ENCODE data around the gene PTPN1.

Gene PTPN1

GRCh38 chr20:50555662-50556061 lies 45.5 kb downstream of the PTPN1 start:
- no peak for TF ChIP-seq POLR2AphosphoS5 (IDR thresholded peaks at IDR 0.05; ENCODE audit: low read depth, low read length)
- TF ChIP-seq SIN3A (IDR thresholded peaks at IDR 0.05; ENCODE audit: borderline replicate concordance, insufficient read depth, low read length) = no peak
- no peak for TF ChIP-seq FOXP2 (optimal IDR thresholded peaks at IDR 0.05; ENCODE audit: borderline replicate concordance, extremely low read depth, extremely low read length, insufficient read depth)
- no peak for TF ChIP-seq REST (IDR thresholded peaks at IDR 0.05; ENCODE audit: insufficient read depth in 1 of 2, low read depth in 2 of 2, low read length in 2 of 2)
- no peak for TF ChIP-seq TAF1 (IDR thresholded peaks at IDR 0.05; ENCODE audit: borderline replicate concordance, insufficient read depth, low read length)

- TF ChIP-seq FOXP2 (optimal IDR thresholded peaks at IDR 0.05; ENCODE audit: borderline replicate concordance, extremely low read depth, extremely low read length, insufficient read depth) (no peak), REST (IDR thresholded peaks at IDR 0.05; ENCODE audit: insufficient read depth in 1 of 2, low read depth in 2 of 2, low read length in 2 of 2) (no peak)
Measured at GRCh38 chr20:50557549-50558134, 47.5 kb downstream of the PTPN1 start.

GRCh38 chr20:50558483-50558925 lies 48.3 kb downstream of the PTPN1 start:
- TF ChIP-seq POLR2AphosphoS5 (IDR thresholded peaks at IDR 0.05; ENCODE audit: low read depth, low read length) (no peak), SIN3A (IDR thresholded peaks at IDR 0.05; ENCODE audit: borderline replicate concordance, insufficient read depth, low read length) (no peak), FOXP2 (optimal IDR thresholded peaks at IDR 0.05; ENCODE audit: borderline replicate concordance, extremely low read depth, extremely low read length, insufficient read depth) (no peak), TAF1 (IDR thresholded peaks at IDR 0.05; ENCODE audit: borderline replicate concordance, insufficient read depth, low read length) (no peak), REST (IDR thresholded peaks at IDR 0.05; ENCODE audit: insufficient read depth in 1 of 2, low read depth in 2 of 2, low read length in 2 of 2) (no peak)

GRCh38 chr20:50559149-50559548 lies 49.0 kb downstream of the PTPN1 start:
- TF ChIP-seq SIN3A (IDR thresholded peaks at IDR 0.05; ENCODE audit: borderline replicate concordance, insufficient read depth, low read length) (no peak), REST (IDR thresholded peaks at IDR 0.05; ENCODE audit: insufficient read depth in 1 of 2, low read depth in 2 of 2, low read length in 2 of 2) (no peak), TAF1 (IDR thresholded peaks at IDR 0.05; ENCODE audit: borderline replicate concordance, insufficient read depth, low read length) (no peak), POLR2AphosphoS5 (IDR thresholded peaks at IDR 0.05; ENCODE audit: low read depth, low read length) (no peak), FOXP2 (optimal IDR thresholded peaks at IDR 0.05; ENCODE audit: borderline replicate concordance, extremely low read depth, extremely low read length, insufficient read depth) (no peak)
